ENCODE measurements around the gene HINT2.

Gene HINT2

DNA sequence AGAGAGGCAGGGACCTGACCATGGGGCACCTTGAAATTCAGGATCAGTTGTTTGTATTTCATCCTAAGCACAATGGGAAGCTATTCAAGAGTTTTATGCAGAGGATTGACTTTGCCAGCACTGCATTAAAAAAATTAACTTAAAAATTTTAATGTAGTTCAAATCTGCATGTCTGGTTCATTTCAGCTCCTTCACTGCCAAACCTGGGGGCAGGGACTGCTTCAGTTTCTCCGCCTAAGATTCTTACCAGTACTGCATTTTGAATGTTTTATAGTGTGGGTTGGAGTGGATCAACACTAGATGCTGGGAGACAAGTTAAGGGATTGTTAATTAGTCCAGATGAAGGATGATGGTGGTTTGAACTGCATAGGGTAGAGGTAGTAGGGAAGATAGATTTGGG lies 45.1 kb downstream of the HINT2 start:
- H3K4me1 ChIP-seq (ENCODE audit: control insufficient read depth, low read length), result peaks cover 7% of the 10 kb centered on the region
- H3K79me2 ChIP-seq (ENCODE audit: control insufficient read depth, low read length), result no peaks in the 10 kb centered on the region; the same call in 1 of the 2 replicates
- TF ChIP-seq, protein P1, sequence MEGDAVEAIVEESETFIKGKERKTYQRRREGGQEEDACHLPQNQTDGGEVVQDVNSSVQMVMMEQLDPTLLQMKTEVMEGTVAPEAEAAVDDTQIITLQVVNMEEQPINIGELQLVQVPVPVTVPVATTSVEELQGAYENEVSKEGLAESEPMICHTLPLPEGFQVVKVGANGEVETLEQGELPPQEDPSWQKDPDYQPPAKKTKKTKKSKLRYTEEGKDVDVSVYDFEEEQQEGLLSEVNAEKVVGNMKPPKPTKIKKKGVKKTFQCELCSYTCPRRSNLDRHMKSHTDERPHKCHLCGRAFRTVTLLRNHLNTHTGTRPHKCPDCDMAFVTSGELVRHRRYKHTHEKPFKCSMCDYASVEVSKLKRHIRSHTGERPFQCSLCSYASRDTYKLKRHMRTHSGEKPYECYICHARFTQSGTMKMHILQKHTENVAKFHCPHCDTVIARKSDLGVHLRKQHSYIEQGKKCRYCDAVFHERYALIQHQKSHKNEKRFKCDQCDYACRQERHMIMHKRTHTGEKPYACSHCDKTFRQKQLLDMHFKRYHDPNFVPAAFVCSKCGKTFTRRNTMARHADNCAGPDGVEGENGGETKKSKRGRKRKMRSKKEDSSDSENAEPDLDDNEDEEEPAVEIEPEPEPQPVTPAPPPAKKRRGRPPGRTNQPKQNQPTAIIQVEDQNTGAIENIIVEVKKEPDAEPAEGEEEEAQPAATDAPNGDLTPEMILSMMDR (IDR thresholded peaks at IDR 0.05; ENCODE audit: low read depth, low read length, poor library complexity, severe bottlenecking), result no peak
- TF ChIP-seq EZH2phosphoT487 (IDR thresholded peaks at IDR 0.05; ENCODE audit: borderline replicate concordance, low read length), result no peak
- no peak overlapping the region for H3K27ac ChIP-seq (ENCODE audit: low read depth, low read length)
- H3K27me3 ChIP-seq (ENCODE audit: control insufficient read depth, low read length), result no peaks in the 10 kb centered on the region
- H3K4me2 ChIP-seq (ENCODE audit: low read length), result no peak overlapping the region
- no peaks in the 10 kb centered on the region for H3K36me3 ChIP-seq (ENCODE audit: control insufficient read depth, low read length)
- H3K4me3 ChIP-seq (ENCODE audit: low read length), result no peak overlapping the region
- no peaks in the 10 kb centered on the region for H4K20me1 ChIP-seq (ENCODE audit: control insufficient read depth, insufficient read depth, low read depth, low read length)
- no peaks in the 10 kb centered on the region; the same call in 1 of the 2 replicates for H3F3A ChIP-seq (ENCODE audit: control insufficient read depth, insufficient read depth)
- no peaks in the 10 kb centered on the region for H3K9me2 ChIP-seq (replicated peaks; ENCODE audit: control insufficient read depth, low read length)
- no peaks in the 10 kb centered on the region for H3K9me3 ChIP-seq (ENCODE audit: control insufficient read depth, insufficient read depth, low read length)

- H3K4me1 ChIP-seq (ENCODE audit: control insufficient read depth, low read length), result peaks cover 13% of the 10 kb centered on the region
- H3K9me3 ChIP-seq (ENCODE audit: control insufficient read depth, insufficient read depth, low read length), result no peaks in the 10 kb centered on the region
- no peaks in the 10 kb centered on the region; the same call in none of the 2 replicates for H3K79me2 ChIP-seq (ENCODE audit: control insufficient read depth, low read length)
- no peaks in the 10 kb centered on the region for H4K20me1 ChIP-seq (ENCODE audit: control insufficient read depth, insufficient read depth, low read depth, low read length)
- no peak overlapping the region for H3K27ac ChIP-seq (ENCODE audit: low read depth, low read length)
- H3K36me3 ChIP-seq (ENCODE audit: control insufficient read depth, low read length), result no peaks in the 10 kb centered on the region
- H3K4me3 ChIP-seq (ENCODE audit: low read length), result no peak overlapping the region
- H3K27me3 ChIP-seq (ENCODE audit: control insufficient read depth, low read length), result no peaks in the 10 kb centered on the region
- H3K9me2 ChIP-seq (replicated peaks; ENCODE audit: control insufficient read depth, low read length), result no peaks in the 10 kb centered on the region
- peaks cover 4% of the 10 kb centered on the region; the same call in 1 of the 2 replicates for H3F3A ChIP-seq (ENCODE audit: control insufficient read depth, insufficient read depth)
- no peak for TF ChIP-seq EZH2phosphoT487 (IDR thresholded peaks at IDR 0.05; ENCODE audit: borderline replicate concordance, low read length)
- TF ChIP-seq, protein P1 (IDR thresholded peaks at IDR 0.05; ENCODE audit: low read depth, low read length, poor library complexity, severe bottlenecking), result no peak
- no peak overlapping the region for H3K4me2 ChIP-seq (ENCODE audit: low read length)
These were observed 47.4 kb downstream of the HINT2 start for GRCh38 chr9:35767458-35767857.

DNA sequence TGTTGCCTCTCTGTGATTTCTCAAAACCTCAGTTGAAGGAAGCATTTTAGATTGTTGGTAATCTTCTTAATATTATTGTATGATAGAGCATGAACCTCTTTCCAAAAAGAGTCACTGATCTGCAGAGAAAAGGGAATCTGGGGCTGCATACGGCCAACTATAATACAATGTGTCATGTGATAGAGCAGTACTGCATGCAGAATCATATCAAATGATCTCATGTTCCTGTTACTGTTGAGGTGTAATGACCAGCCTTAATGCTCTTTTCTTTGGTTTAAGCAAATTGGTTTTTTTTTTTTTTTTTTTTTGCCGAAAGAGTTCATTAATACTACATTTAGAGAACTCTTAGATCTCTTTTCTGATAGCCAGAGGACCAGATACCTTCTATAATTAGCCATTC lies 47.8 kb downstream of the HINT2 start:
- no peaks in the 10 kb centered on the region for H3K9me3 ChIP-seq (ENCODE audit: control insufficient read depth, insufficient read depth, low read length)
- H3K27me3 ChIP-seq (ENCODE audit: control insufficient read depth, low read length), result no peaks in the 10 kb centered on the region
- no peaks in the 10 kb centered on the region for H4K20me1 ChIP-seq (ENCODE audit: control insufficient read depth, insufficient read depth, low read depth, low read length)
- H3K27ac ChIP-seq (ENCODE audit: low read depth, low read length), result no peak overlapping the region
- no peaks in the 10 kb centered on the region for H3K36me3 ChIP-seq (ENCODE audit: control insufficient read depth, low read length)
- peaks cover 3% of the 10 kb centered on the region for H3K79me2 ChIP-seq (ENCODE audit: control insufficient read depth, low read length)
- TF ChIP-seq, protein P1 (IDR thresholded peaks at IDR 0.05; ENCODE audit: low read depth, low read length, poor library complexity, severe bottlenecking), result no peak
- no peak for TF ChIP-seq EZH2phosphoT487 (IDR thresholded peaks at IDR 0.05; ENCODE audit: borderline replicate concordance, low read length)
- no peak overlapping the region for H3K4me3 ChIP-seq (ENCODE audit: low read length)
- H3F3A ChIP-seq (ENCODE audit: control insufficient read depth, insufficient read depth), result peaks cover 5% of the 10 kb centered on the region; the same call in 1 of the 2 replicates
- no peak overlapping the region for H3K4me2 ChIP-seq (ENCODE audit: low read length)
- no peaks in the 10 kb centered on the region for H3K9me2 ChIP-seq (replicated peaks; ENCODE audit: control insufficient read depth, low read length)
- peaks cover 16% of the 10 kb centered on the region for H3K4me1 ChIP-seq (ENCODE audit: control insufficient read depth, low read length)
